Fibroblast of peridontal ligament (primary cell): ENCODE measurements around the gene TMUB2.
A peak's percentile ranks its signal among the peaks of the same experiment; 100 is the strongest.

Source experiments
- DNase-seq: peaks from one replicate; pipeline ENCODE4 v3.0.0-alpha.2; 2010; ENCODE audit errors: extremely low read depth

Gene TMUB2

DNA sequence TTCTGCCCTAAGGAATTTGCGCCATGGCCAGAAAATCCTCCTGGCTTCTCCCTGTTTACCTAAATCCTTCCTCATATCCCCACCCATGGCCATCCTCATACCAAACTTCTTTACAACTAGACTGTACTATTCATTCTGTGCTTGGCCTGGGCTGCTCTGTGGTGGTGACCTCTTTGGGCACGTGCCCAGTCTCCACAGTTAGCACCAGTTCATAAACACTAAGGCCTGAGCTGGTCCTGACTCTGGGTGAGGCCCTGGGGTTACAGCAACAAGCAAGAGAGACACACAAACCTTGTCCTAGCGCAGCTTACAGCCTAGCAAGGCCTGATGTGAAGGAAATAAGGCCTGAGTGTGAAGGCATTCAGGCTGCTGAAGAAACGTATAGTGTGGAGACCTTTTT is 16.0 kb downstream of the TMUB2 start:
- DNase-seq, result no peak

DNA sequence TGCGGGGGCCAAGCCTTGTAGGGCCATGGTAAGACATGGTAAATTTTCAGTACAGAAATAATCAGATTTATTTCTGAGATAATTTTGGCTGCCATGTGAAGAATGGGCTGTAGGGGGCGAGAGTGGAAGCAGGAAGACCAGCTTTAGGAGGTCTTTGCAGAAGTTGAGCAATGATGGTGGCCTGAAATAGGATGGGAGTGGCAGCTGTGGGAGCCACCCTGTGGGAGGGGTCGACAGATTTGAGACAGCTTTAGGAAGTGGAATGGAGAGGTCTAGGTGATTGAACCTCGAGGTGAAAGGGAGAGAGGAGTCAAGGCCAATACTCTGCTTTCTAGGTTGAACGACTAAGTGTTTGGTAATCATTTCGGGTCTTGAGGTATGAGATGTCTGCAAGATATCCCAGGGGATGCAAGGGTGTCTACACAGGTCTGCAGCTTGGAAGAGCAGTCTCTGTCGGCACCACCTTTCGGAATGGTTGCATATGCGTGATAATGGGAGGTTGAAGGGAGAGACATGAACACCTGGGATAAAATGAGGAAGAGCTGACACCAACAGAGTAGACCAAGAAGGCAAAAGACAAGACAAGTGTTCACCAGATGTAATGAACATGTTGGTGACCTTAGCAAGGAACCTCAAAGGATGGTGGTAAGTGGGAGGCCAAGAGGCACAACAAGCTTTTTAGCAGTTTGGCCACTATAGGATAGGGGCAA is 17.1 kb downstream of the TMUB2 start:
- peak; percentile 59 for DNase-seq

GRCh38 chr17:44204441-44204882 is 17.7 kb downstream of the TMUB2 start:
- DNase-seq, result peak; percentile 46

DNA sequence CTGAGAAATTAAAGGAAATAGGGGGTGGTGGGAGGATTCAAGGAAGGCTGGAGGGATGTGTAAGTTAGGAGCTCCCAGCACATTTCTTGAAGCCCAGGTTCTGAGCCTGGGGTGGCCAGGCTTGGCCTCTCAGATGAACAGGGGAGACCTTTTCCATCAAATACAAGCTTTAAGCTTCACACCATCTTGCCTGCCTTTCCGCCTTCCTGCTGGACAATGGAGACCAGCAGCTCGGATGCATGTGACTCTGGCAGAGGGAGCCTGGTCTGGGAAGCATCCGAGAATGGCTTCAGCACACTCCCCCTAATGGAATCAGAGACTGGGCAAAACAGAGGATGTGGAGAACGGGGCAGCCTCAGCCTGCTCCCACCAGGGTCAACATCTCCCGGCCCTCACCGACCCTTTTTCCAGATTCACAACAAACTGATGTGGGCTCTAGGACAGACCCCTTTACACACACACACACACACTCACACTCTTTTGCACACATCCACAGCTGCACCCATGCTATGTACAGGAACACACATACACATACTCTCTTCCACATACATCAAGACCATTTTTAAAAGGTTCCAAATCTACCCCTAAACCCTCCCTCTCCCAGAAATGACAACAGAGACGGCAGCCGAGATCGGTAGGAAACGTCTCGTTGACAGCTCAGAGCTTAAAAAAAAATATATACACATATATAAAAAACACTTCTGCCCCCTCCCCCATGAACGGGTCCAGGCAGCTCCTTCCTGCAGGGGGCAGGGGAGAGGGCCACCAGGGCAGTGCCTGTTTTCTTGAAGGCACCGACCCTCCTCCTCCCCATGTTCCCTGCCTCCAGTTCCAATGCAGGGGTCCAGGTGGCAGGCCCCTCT is 19.4 kb downstream of the TMUB2 start:
- no peak for DNase-seq

GRCh38 chr17:44206825-44207155 is 20.0 kb downstream of the TMUB2 start:
- DNase-seq, result no peak

GRCh38 chr17:44207319-44207718 is 20.5 kb downstream of the TMUB2 start:
- DNase-seq, result no peak

DNA sequence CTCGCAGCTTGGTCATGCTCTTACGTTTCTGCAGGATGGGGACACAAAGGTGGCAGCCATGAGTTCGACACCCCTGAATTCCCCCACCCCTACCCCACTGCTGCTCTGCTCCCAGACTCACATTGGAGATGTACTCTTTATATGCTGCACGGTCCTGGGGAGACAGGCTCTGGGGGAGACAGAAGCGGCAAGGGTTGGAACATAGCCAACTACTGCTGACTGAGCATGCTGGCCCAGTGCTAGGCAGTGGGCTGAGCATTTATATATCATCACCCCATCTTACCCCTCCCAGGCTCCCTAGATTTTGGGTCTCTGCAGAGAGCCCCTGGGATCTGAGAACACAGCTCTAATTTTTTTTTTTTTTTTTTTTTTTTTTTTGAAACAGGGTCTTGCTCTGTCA is 21.0 kb downstream of the TMUB2 start:
- no peak for DNase-seq

DNA sequence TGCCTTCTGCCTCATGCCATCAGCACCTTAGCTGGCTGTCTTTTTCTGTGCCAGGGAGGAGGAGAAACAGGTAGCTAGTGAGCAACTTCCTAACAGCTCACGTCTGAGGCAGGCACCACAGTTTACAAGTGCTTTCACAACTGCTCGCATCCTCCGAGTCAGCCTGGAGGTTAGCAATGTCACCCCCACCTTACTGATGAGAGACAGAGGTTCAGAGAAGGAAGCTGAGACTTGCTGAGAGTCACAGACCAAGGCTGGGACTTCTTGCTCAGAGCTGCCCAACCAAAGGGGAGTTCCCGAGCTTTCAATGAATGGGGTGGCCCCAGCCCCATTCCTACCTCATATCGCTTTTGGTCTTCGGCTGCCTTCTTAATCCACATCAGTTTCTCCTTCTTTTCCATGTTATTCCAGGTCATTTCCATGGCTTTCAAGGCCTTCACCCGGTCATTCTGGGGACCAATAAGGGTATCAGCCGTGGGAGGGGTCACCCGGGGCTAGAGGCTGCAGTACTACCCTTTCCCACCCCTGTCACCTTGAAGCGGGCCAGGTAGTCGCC is 23.1 kb downstream of the TMUB2 start:
- DNase-seq, result no peak

DNA sequence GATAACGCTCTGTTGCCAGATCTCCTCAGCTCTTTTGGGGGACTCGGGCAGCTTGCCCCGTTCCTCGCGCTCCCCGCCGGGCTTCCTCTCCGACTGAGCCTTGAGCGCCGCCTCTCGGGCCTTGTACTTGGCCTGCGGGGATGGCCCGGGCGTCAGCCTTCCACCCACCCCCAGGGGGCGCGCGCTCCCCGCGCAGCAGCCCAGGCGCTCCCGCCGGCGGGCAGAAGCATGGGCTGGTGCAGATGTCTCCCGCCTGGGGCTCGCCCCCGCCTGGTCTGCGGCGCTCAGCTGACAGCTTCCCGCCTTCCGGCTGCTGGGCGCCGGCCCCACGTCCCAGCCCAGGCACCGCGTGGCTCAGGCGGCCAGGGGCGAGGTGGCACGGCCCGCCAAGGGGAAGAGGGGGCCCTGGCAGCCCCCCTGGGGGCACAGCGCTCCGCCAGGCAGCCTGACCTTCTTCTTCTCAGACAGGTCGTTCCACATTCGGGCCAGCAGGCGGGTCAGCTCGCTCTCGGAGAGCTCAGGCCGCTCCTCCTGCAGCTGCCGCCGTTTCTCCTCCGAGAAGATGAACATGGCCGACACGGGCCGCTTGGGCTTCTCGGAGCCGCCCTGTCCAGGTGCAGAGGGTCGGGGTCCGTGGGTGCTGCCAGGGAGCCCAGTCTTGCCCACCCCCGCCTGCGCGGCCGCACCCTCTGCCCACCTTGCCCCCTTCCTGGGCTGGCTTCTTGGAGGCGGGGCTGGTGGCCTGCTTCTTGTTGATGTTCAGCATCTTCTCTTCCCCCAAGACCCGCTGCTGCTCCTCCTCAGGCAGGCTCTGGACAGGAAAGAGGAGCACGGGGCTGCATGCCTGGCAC is 23.8 kb downstream of the TMUB2 start:
- DNase-seq, result peak; percentile 54

DNA sequence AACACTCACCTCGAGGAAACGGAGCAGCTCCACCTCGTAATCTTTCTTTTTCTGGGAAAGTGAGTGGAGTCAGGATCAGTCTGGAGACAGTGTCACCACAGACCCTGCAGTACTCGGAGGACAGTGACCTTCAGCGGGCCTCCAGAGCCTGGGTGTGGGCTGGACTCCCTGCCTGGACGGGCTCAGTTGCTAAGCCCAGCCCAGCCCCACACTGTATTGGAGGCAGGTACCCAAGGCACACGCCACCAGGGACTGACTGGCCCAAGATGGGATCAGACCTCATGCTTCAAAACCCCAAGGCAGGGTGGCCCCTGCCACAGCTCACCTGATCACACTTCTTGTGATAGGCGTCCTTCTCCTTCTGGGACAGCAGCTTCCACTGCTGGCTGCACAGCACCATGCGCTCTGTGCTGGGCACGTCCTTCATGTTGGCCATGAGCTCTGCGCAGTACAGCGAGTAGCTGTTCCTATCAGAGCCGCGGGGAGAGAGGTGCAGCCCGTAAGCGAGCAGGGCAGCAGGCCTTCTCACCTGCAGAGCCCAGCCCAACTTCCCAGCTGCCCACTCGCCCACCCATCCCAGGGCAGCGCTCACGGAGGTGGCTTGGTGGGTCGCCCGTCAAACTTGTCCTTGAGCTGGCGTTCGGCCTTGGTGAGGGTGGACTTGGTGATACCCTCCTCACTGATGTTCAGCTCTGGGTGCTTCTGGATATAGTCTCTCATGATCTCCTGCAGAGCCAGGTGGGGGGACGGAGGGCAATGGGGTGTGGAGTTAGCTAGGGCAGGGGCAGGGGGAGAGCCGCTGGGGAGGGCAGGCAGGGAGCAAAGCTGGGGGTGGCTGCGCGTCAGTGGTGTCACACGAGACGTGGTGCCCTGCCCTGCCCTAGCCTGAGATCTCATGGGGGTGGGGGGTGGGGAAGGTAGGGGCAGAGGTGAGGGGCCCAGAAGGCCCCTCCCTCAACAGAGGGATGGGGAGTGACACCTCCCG is 24.8 kb downstream of the TMUB2 start:
- DNase-seq, result no peak

DNA sequence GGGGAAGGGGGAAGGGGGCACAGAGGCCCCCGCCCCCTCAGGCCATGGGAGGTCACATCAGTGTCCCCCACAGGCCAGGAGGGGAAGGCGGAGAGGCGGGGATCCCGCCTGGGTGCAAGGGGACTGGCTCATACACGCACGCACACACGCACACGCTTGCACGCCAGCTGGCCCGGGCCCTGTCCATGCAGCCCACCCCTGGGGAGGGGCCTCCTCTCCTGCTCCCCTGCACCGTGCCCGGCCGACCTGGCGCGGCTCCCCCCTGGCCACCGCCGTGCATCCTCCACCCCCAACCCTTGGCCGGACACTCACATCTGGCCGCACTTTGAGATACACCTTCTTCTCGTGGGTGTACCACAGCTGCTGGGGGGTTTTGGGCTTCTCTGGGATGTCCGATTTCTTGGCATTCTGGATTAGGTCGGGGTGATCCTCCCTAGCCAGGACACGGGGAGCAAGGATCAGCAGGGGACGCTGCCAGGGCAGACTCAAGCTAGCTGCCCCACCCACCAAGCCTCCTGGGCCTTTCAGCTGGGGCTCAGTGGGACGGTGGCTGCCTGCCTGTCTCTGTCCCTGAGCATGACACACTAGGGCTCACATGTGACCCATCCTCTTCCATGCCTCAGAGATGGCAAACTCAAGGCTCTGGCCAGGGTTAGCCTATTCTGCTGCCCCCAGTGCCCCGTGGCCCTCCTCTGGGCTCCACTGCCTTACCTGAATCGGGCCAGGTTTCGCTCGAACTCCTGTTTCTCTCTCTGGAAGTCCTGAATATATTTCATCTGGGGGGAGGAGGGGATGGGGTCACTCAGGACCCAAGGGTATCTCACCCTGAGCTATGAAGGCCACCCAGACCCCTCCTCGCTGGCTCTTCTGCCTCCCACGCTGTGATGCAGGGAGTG is 26.0 kb downstream of the TMUB2 start:
- no peak for DNase-seq

GRCh38 chr17:44213403-44214229 is 26.8 kb downstream of the TMUB2 start:
- no peak for DNase-seq

- DNase-seq, result no peak
Observed at GRCh38 chr17:44214230-44214494, 27.4 kb downstream of the TMUB2 start.

GRCh38 chr17:44214896-44215295 is 28.1 kb downstream of the TMUB2 start:
- no peak for DNase-seq

GRCh38 chr17:44216173-44216572 is 29.4 kb downstream of the TMUB2 start:
- no peak for DNase-seq

- DNase-seq, result no peak
Observed at GRCh38 chr17:44216694-44217093, 29.9 kb downstream of the TMUB2 start.

- DNase-seq, result no peak
Observed at GRCh38 chr17:44217738-44218343, 31.1 kb downstream of the TMUB2 start.

GRCh38 chr17:44218344-44219107 is 31.8 kb downstream of the TMUB2 start:
- peak; percentile 85 for DNase-seq
